Measurements from ENCODE around the gene DCAF5.
"Not testable (repeated sequence)": the region's sequence is repeated elsewhere in the genome, so short reads cannot be mapped to it uniquely, and the experiment has no call there.

GRCh38 chr14:69077185-69077584 lies 75.7 kb downstream of the DCAF5 start:
- TF ChIP-seq CTCF (conservative IDR thresholded peaks at IDR 0.05; ENCODE audit: low read depth, low read length); EZH2 (IDR thresholded peaks at IDR 0.05; ENCODE audit: borderline replicate concordance, low read depth, low read length, poor library complexity, severe bottlenecking): not testable (repeated sequence)

All from A673 (cell line).